Measurements from ENCODE around the gene PATL1.
A peak's percentile ranks its signal among the peaks of the same experiment; 100 is the strongest.

DNA sequence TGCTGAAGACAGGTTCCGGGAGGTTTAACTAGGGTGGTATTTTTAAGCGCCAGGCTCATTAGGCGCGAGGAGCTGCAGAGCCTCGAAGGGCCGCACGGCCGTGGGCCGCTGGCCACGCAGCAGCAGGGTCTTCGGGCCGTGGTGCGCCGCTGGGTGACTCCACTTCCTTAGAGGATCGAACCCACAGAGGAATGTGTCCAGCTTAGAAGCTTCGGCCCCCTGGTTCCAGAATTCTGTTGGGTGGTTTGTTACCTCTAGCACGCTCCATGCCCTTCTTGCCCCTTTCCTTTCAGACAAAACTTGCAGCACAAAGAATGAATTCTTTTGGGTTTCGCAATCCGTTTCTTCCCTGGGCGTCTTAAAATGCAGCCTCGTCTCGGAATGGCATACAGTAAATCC lies 773 bp upstream of the PATL1 start:
- TF ChIP-seq, protein P1, sequence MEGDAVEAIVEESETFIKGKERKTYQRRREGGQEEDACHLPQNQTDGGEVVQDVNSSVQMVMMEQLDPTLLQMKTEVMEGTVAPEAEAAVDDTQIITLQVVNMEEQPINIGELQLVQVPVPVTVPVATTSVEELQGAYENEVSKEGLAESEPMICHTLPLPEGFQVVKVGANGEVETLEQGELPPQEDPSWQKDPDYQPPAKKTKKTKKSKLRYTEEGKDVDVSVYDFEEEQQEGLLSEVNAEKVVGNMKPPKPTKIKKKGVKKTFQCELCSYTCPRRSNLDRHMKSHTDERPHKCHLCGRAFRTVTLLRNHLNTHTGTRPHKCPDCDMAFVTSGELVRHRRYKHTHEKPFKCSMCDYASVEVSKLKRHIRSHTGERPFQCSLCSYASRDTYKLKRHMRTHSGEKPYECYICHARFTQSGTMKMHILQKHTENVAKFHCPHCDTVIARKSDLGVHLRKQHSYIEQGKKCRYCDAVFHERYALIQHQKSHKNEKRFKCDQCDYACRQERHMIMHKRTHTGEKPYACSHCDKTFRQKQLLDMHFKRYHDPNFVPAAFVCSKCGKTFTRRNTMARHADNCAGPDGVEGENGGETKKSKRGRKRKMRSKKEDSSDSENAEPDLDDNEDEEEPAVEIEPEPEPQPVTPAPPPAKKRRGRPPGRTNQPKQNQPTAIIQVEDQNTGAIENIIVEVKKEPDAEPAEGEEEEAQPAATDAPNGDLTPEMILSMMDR (IDR thresholded peaks at IDR 0.05; ENCODE audit: control extremely low read depth in 1 of 3, insufficient read depth in 1 of 3, low read depth in 1 of 3, low read length in 3 of 3) = no peak
- TF ChIP-seq CREB1 (IDR thresholded peaks at IDR 0.05) (no peak), TAF1 (IDR thresholded peaks at IDR 0.05; ENCODE audit: low read depth, low read length) (peak; percentile 64), POLR2A (IDR thresholded peaks at IDR 0.05; ENCODE audit: control extremely low read depth in 1 of 2, low read depth in 2 of 2, low read length in 2 of 2) (peak; percentile 33 to 54; a peak in 2 of 3 replicates), CHD1 (IDR thresholded peaks at IDR 0.05; ENCODE audit: low read depth, low read length) (no peak), EZH2 (IDR thresholded peaks at IDR 0.05; ENCODE audit: low read depth, low read length, severe bottlenecking) (no peak)
- TF ChIP-seq, protein P2, sequence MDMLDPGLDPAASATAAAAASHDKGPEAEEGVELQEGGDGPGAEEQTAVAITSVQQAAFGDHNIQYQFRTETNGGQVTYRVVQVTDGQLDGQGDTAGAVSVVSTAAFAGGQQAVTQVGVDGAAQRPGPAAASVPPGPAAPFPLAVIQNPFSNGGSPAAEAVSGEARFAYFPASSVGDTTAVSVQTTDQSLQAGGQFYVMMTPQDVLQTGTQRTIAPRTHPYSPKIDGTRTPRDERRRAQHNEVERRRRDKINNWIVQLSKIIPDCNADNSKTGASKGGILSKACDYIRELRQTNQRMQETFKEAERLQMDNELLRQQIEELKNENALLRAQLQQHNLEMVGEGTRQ (IDR thresholded peaks at IDR 0.05; ENCODE audit: low read length) = no peak

All from H1 (cell line).